Activated T-helper 2 cell treated with anti-CD3 and anti-CD28 coated beads, Interferon-gamma antibody, Interleukin-2, Interleukin-4, amounts not matched to agents 10 μg/mL and 5 μg/mL and 100 μg/mL, durations not matched to agents 14 hours and 24 hours and 36 hours (primary cell): ENCODE results near the gene DMXL2. TPM values are rescaled to one million over a fixed set of nuclear protein-coding genes. Genes with fewer than 3 reads are reported as not detected.
"Not testable (repeated sequence)": the region's sequence is repeated elsewhere in the genome, so short reads cannot be mapped to it uniquely, and the experiment has no call there.

ENCODE experiments used
- DNase-seq: peaks from one replicate; pipeline ENCODE4 v3.0.0; 2021; ENCODE audit warnings: low spot score
- H3K27ac Mint-ChIP-seq: one replicate; pipeline ENCODE4 v1.8.0; 2021; ENCODE audit warnings: mixed read lengths
- H3K27me3 Mint-ChIP-seq: one replicate; pipeline ENCODE4 v1.8.0; 2021; ENCODE audit warnings: low read depth, mixed read lengths
- H3K36me3 Mint-ChIP-seq: one replicate; pipeline ENCODE4 v1.8.0; 2021; ENCODE audit warnings: low read depth, mixed read lengths
- H3K4me1 Mint-ChIP-seq: one replicate; pipeline ENCODE4 v1.8.0; 2021; ENCODE audit warnings: low read depth, mixed read lengths
- H3K4me3 Mint-ChIP-seq: one replicate; pipeline ENCODE4 v1.8.0; 2021; ENCODE audit warnings: low read depth, mild to moderate bottlenecking, moderate library complexity, mixed read lengths
- H3K9me3 Mint-ChIP-seq: one replicate; pipeline ENCODE4 v1.8.0; 2021; ENCODE audit warnings: mixed read lengths
- intact Hi-C: fragments of 100-400 bp; cut with micrococcal nuclease; formaldehyde crosslinking; loops from one replicate; pipeline ENCODE4 v1.15.1; 2023
- total RNA-seq: library from RNA; stranded (reverse); gene quantifications from 2 replicates; pipeline ENCODE4 v1.2.3, GENCODE V29; 2022

DMXL2 gene
- total RNA-seq, 1 donor from 2014 or later, result 2.6 TPM

GRCh38 chr15:51491941-51492340 is 130.6 kb downstream of the DMXL2 start:
- Mint-ChIP-seq H3K36me3 (no peaks in the 10 kb centered on the region), H3K4me1 (peaks cover 2% of the 10 kb centered on the region), H3K27ac (no peak overlapping the region), H3K27me3 (no peaks in the 10 kb centered on the region), H3K9me3 (no peaks in the 10 kb centered on the region), H3K4me3 (no peak overlapping the region)
- no peak for DNase-seq
- intact Hi-C loops, result no loop called here

GRCh38 chr15:51484781-51485180 is 137.8 kb downstream of the DMXL2 start:
- Mint-ChIP-seq H3K4me1 (no peaks in the 10 kb centered on the region), H3K27ac (no peak overlapping the region), H3K27me3 (no peaks in the 10 kb centered on the region), H3K4me3 (no peak overlapping the region), H3K36me3 (peaks cover 10% of the 10 kb centered on the region), H3K9me3 (peaks cover 24% of the 10 kb centered on the region)
- no peak for DNase-seq
- intact Hi-C loops, result no loop called here

GRCh38 chr15:51483985-51484384 is 138.6 kb downstream of the DMXL2 start:
- intact Hi-C loops, result no loop called here
- no peaks in the 10 kb centered on the region for H3K27me3 Mint-ChIP-seq
- no peaks in the 10 kb centered on the region for H3K4me1 Mint-ChIP-seq
- no peak overlapping the region for H3K4me3 Mint-ChIP-seq
- DNase-seq, result no peak
- peaks cover 24% of the 10 kb centered on the region for H3K9me3 Mint-ChIP-seq
- H3K36me3 Mint-ChIP-seq, result peaks cover 10% of the 10 kb centered on the region
- H3K27ac Mint-ChIP-seq, result no peak overlapping the region

GRCh38 chr15:51483520-51483919 is 139.1 kb downstream of the DMXL2 start:
- H3K4me1 Mint-ChIP-seq, result no peaks in the 10 kb centered on the region
- H3K36me3 Mint-ChIP-seq, result peaks cover 10% of the 10 kb centered on the region
- H3K27ac Mint-ChIP-seq, result no peak overlapping the region
- intact Hi-C loops, result no loop called here
- no peaks in the 10 kb centered on the region for H3K27me3 Mint-ChIP-seq
- H3K9me3 Mint-ChIP-seq, result peaks cover 24% of the 10 kb centered on the region
- H3K4me3 Mint-ChIP-seq, result no peak overlapping the region
- no peak for DNase-seq

- Mint-ChIP-seq H3K4me1 (no peaks in the 10 kb centered on the region), H3K9me3 (no peaks in the 10 kb centered on the region), H3K27me3 (no peaks in the 10 kb centered on the region), H3K36me3 (no peaks in the 10 kb centered on the region), H3K27ac (no peak overlapping the region), H3K4me3 (no peak overlapping the region)
- DNase-seq, result no peak
- intact Hi-C loops, result no loop called here
Measured at GRCh38 chr15:51475736-51476135, 146.8 kb downstream of the DMXL2 start.

GRCh38 chr15:51470512-51470911 is 152.1 kb downstream of the DMXL2 start:
- no peaks in the 10 kb centered on the region for H3K4me1 Mint-ChIP-seq
- DNase-seq, result no peak
- H3K27me3 Mint-ChIP-seq, result no peaks in the 10 kb centered on the region
- H3K27ac Mint-ChIP-seq, result no peak overlapping the region
- no peak overlapping the region for H3K4me3 Mint-ChIP-seq
- intact Hi-C loops, result no loop called here
- no peaks in the 10 kb centered on the region for H3K36me3 Mint-ChIP-seq
- no peaks in the 10 kb centered on the region for H3K9me3 Mint-ChIP-seq

- Mint-ChIP-seq H3K27me3 (peaks cover 3% of the 10 kb centered on the region), H3K4me1 (no peaks in the 10 kb centered on the region), H3K27ac (no peak overlapping the region), H3K4me3 (no peak overlapping the region), H3K9me3 (no peaks in the 10 kb centered on the region), H3K36me3 (no peaks in the 10 kb centered on the region)
- intact Hi-C loops, result no loop called here
- no peak for DNase-seq
Measured at GRCh38 chr15:51460796-51461195, 161.8 kb downstream of the DMXL2 start.

GRCh38 chr15:51450001-51450400 is 172.6 kb downstream of the DMXL2 start:
- Mint-ChIP-seq H3K36me3 (no peaks in the 10 kb centered on the region), H3K27ac (no peak overlapping the region)
- intact Hi-C loops, result no loop called here

GRCh38 chr15:51448622-51449399 is 173.8 kb downstream of the DMXL2 start:
- no peak for DNase-seq
- Mint-ChIP-seq H3K27me3 (no peaks in the 10 kb centered on the region), H3K27ac (no peak overlapping the region), H3K9me3 (no peaks in the 10 kb centered on the region), H3K4me1 (peaks cover 9% of the 10 kb centered on the region), H3K36me3 (no peaks in the 10 kb centered on the region), H3K4me3 (no peak overlapping the region)
- intact Hi-C loops, result no loop called here

More at GRCh38 chr15:51450001-51450400, 172.6 kb downstream of the DMXL2 start:
- H3K27me3 Mint-ChIP-seq, result no peaks in the 10 kb centered on the region
- no peaks in the 10 kb centered on the region for H3K9me3 Mint-ChIP-seq
- no peak for DNase-seq
- H3K4me3 Mint-ChIP-seq, result no peak overlapping the region
- H3K4me1 Mint-ChIP-seq, result peaks cover 7% of the 10 kb centered on the region

GRCh38 chr15:51447855-51448621 is 174.5 kb downstream of the DMXL2 start:
- Mint-ChIP-seq H3K27me3 (no peaks in the 10 kb centered on the region), H3K9me3 (no peaks in the 10 kb centered on the region), H3K36me3 (no peaks in the 10 kb centered on the region), H3K4me3 (no peak overlapping the region), H3K27ac (no peak overlapping the region), H3K4me1 (peaks cover 9% of the 10 kb centered on the region)
- DNase-seq, result no peak
- intact Hi-C loops, result no loop called here

GRCh38 chr15:51446029-51446744 is 176.4 kb downstream of the DMXL2 start:
- H3K36me3 Mint-ChIP-seq, DNase-seq, H3K4me1 Mint-ChIP-seq, H3K9me3 Mint-ChIP-seq, H3K27me3 Mint-ChIP-seq, intact Hi-C loops, H3K27ac Mint-ChIP-seq, H3K4me3 Mint-ChIP-seq: not testable (repeated sequence)

- intact Hi-C loops, result no loop called here
- no peak overlapping the region for H3K4me3 Mint-ChIP-seq
- H3K27ac Mint-ChIP-seq, result no peak overlapping the region
- H3K27me3 Mint-ChIP-seq, result no peaks in the 10 kb centered on the region
- no peaks in the 10 kb centered on the region for H3K9me3 Mint-ChIP-seq
- no peak for DNase-seq
- H3K36me3 Mint-ChIP-seq, result no peaks in the 10 kb centered on the region
- H3K4me1 Mint-ChIP-seq, result peaks cover 9% of the 10 kb centered on the region
Measured at GRCh38 chr15:51444807-51445206, 177.8 kb downstream of the DMXL2 start.

GRCh38 chr15:51444112-51444511 is 178.5 kb downstream of the DMXL2 start:
- Mint-ChIP-seq H3K27ac (no peak overlapping the region), H3K27me3 (no peaks in the 10 kb centered on the region), H3K4me1 (peaks cover 9% of the 10 kb centered on the region), H3K36me3 (no peaks in the 10 kb centered on the region), H3K4me3 (no peak overlapping the region), H3K9me3 (no peaks in the 10 kb centered on the region)
- intact Hi-C loops, result no loop called here
- no peak for DNase-seq
